HG03575 (cell line): ENCODE data around the gene LMLN.
"Not testable (repeated sequence)": the region's sequence is repeated elsewhere in the genome, so short reads cannot be mapped to it uniquely, and the experiment has no call there.

Source experiments
- ATAC-seq: cut with Tn5 transposase; IDR thresholded peaks from one replicate; pipeline ENCODE4 v1.9.1; 2021; ENCODE audit not compliant: unreplicated experiment, insufficient number of reproducible peaks, low FRiP score; ENCODE audit errors: extremely low read depth

The LMLN gene

GRCh38 chr3:197959891-197960693 is at the start of gene LMLN:
TSS of gene LMLN (plus strand) at chr3:197960217. CDS start at chr3:197960246, 29 bp downstream.
- ATAC-seq, result peak; percentile 90

DNA sequence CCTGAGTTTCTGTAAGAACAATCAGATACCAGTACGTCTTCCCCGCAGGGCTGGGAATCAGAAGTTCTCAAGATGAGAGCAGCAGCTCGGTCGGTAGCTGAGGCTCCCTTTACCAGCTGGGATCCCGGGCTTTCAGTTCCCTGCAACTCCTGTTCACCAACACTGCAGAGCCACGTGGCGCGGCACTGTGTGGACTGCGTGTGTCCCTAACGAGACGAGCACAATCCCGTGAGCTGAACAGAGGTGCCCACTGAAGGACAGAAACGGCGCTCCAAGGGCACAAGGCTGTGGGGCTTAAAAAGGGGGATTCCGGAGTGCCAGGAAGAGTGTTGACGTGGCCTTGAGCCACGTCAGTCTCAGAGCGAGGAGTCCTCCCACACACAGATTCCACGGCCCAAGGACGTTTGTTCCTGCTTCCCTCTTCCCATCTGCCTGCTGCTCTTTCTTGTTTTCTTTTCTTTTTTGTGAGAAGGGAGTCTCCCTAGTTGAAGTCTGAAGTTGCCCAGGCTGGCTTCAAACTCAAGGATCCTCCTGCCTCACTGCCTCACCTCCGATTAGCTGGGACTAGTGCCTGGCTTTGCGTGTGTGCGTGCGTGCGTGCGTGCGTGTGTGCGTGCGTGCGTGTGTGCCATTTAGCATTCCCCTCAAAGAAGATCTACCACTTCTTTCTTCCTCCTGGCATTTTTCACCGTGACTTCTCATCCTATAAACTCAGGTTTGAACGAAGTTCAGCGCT is 47.1 kb upstream of the LMLN start:
- ATAC-seq, result no peak

- ATAC-seq, result no peak
These were observed 46.2 kb upstream of the LMLN start for GRCh38 chr3:197913641-197914380.

- not testable (repeated sequence) for ATAC-seq
These were observed 38.4 kb upstream of the LMLN start for GRCh38 chr3:197921429-197922275.

GRCh38 chr3:197926418-197926817 is 33.6 kb upstream of the LMLN start:
- no peak for ATAC-seq

- not testable (repeated sequence) for ATAC-seq
These were observed 32.4 kb upstream of the LMLN start for GRCh38 chr3:197927578-197927977.

GRCh38 chr3:197936819-197937384 is 23.1 kb upstream of the LMLN start:
- ATAC-seq, result no peak

- ATAC-seq, result no peak
These were observed 19.2 kb upstream of the LMLN start for GRCh38 chr3:197940745-197941384.

GRCh38 chr3:197942956-197943556 is 17.0 kb upstream of the LMLN start:
- ATAC-seq, result no peak

DNA sequence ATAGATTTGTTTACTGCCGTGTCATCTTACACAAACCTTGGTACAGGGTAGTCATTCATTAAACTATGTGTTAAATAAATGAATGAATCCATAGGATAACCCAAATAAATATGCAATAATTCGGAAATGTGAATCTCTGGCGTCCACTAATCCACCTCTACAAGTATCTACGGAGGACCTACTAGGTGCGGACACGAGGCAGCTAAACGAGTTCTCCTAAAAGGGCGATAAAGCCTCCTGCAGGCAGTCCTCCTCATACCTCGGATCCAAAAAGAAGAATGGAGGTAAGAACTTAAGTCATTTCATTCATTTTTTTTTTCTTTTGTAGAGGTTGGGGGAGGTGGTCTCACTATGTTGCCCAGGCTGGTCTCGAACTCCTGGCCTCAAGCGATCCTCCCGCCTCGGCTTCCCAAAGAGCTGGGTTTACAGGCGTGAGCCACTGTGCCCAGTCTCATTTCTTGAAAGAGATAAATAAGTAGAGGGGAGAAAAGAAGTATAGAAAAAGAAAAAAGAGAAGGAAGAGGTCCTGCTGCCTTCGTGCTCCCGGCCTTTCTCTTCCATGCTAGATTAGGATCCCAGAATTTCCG is 10.7 kb upstream of the LMLN start:
- ATAC-seq, result no peak

- peak; percentile 56 for ATAC-seq
These were observed 10.0 kb upstream of the LMLN start, which contains the start of gene RPL35A for GRCh38 chr3:197949778-197950676. TSS of gene RPL35A (plus strand) at chr3:197950190. CDS start at chr3:197950968, 778 bp downstream.

DNA sequence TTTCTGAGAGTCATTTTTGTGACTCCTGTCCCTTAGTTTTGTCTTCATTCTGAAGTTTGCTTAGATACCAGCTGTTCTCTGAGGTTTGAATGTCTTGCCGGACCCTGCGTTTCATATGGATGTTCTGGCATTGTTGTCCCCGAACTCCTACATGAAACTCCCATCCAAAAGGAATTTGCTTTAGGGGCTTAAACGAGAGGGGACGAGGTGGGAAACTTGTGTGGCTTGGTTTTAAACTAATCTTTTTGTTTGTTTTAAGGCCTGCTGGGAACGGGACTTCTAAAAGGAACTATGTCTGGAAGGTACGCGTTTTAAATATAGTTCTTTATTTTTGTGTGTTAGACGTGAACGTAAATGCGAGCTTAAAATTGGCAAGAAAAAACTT is 9.3 kb upstream of the LMLN start:
- no peak for ATAC-seq

GRCh38 chr3:197951392-197951990 is 8.5 kb upstream of the LMLN start:
- ATAC-seq, result no peak

- no peak for ATAC-seq
These were observed 7.6 kb upstream of the LMLN start for GRCh38 chr3:197952440-197952839.

DNA sequence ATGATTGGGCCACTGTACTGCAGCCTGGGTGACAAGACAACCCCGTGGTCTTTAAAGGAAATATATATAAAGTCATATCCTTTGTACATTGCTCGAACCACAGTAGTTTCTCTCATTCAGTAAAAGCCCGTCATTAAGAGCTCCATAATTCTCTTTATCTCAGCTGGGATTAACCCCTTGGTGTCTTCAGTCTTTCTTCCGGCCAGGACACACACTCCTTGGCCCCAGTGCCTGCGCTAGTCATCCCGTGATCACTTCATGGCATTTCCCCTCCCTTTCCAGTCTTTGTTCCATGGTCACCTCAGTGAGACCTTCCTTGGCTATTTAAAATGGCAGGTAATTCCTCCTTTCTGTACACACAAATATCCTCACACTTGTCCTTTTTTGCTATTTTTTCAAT is 6.7 kb upstream of the LMLN start:
- ATAC-seq, result no peak

DNA sequence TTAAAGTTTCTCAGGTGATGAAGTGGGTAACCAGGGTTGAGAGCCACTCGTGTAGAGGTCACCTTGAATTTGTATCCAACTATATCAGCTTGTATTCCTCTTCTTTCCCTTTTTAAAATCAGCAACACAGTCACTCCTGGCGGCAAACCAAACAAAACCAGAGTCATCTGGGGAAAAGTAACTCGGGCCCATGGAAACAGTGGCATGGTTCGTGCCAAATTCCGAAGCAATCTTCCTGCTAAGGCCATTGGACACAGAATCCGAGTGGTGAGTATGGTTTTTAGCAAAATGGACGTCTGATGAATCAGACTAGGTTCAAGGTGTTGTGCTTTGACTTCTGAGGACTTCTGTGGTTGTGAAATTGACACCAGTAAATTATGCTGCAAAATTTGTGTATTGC is 6.1 kb upstream of the LMLN start:
- ATAC-seq, result no peak
